Transverse colon (tissue), 4 donors: Measurements from ENCODE around the gene SPINK14. TPM values are rescaled to one million over a fixed set of nuclear protein-coding genes. Genes with fewer than 3 reads are reported as not detected.

Experiments used
- DNase-seq: peaks from one replicate; pipeline ENCODE4 v3.0.0-alpha.2; 2019
- H3K27ac ChIP-seq, 4 donors: fragments of 200-600 bp; sonication (generic); 2 replicates each; pipeline ENCODE4 v1.5.1; 2016 to 2018; ENCODE audit warnings: inconsistent platforms in 4 of 4
- H3K27me3 ChIP-seq: fragments of 200-600 bp; sonication (generic); 2 replicates; pipeline ENCODE4 v1.5.1; 2017; ENCODE audit warnings: inconsistent platforms
- H3K36me3 ChIP-seq, 4 donors: fragments of 200-600 bp; sonication (generic); 2 replicates each; pipeline ENCODE4 v1.5.1; 2017 to 2019; ENCODE audit warnings: inconsistent platforms in 4 of 4
- H3K4me1 ChIP-seq, 4 donors: fragments of 200-600 bp; sonication (generic); 2 replicates each; pipeline ENCODE4 v1.5.1; 2017 to 2020; ENCODE audit warnings: inconsistent platforms in 4 of 4
- H3K4me3 ChIP-seq, 4 donors: fragments of 200-600 bp; sonication (generic); 1 replicate in 1 of 4; 2 replicates in 3 of 4; pipeline versions ENCODE4 v1.5.1 to v1.6.1; 2017 to 2019; ENCODE audit warnings: inconsistent platforms in 4 of 4
- H3K9me3 ChIP-seq, 2 donors: fragments of 200-600 bp; sonication (generic); 2 replicates each; pipeline ENCODE4 v1.5.1; 2017 to 2019; ENCODE audit warnings: inconsistent platforms in 2 of 2
- CTCF ChIP-seq, 5 experiments: fragments of 200-600 bp in 3 of 5; fragments of 450-650 bp in 2 of 5; sonication (generic) in 3 of 5; IDR thresholded peaks; 1 replicate in 2 of 5; 2 replicates in 3 of 5; pipeline ENCODE4 v1.5.1; 2016 to 2017; ENCODE audit warnings: antibody characterized with exemption in 5 of 5, inconsistent platforms in 3 of 5, mild to moderate bottlenecking in 2 of 5, moderate library complexity in 1 of 5
- EP300 ChIP-seq: sonication (generic); formaldehyde crosslinking; IDR thresholded peaks from one replicate; pipeline ENCODE4 v1.6.1; 2017; ENCODE audit warnings: antibody characterized with exemption, low read depth
- POLR2A ChIP-seq: fragments of 450-650 bp; IDR thresholded peaks from one replicate; pipeline ENCODE4 v1.6.1; 2016; ENCODE audit warnings: antibody characterized with exemption, mild to moderate bottlenecking, moderate library complexity
- POLR2AphosphoS5 ChIP-seq, 3 donors: sonication (generic); formaldehyde crosslinking; IDR thresholded peaks; one replicate each; pipeline ENCODE4 v1.6.1; 2016; ENCODE audit warnings: antibody characterized with exemption in 3 of 3
- WGBS, 2 donors: methylation state at CpG; one replicate each; pipeline ENCODE4 v1.1.5; 2018; ENCODE audit warnings: low coverage in 1 of 2; 5-methylcytosine and 5-hydroxymethylcytosine counted together
- in situ Hi-C, 4 donors: fragments of 200-750 bp; cut with MboI; loops; one replicate each; pipeline versions ENCODE4 v1.15.0 to v1.15.1; 2017; ENCODE audit warnings: low sequenced_read_pairs in 3 of 4, low pct_ligation_motif_present in 1 of 4, low pct_unique_long_range_greater_than_20kb in 1 of 4
- intact Hi-C: fragments of 100-400 bp; cut with DNase I; formaldehyde crosslinking; loops from one replicate; pipeline ENCODE4 v1.15.1; 2023; ENCODE audit warnings: low total_unique reads
- total RNA-seq, 4 donors: library from RNA; depleted of rRNA; stranded (reverse); fragments of >200 nt; gene quantifications; one replicate each; pipeline ENCODE4 v1.1.0, GENCODE V29; 2016

SPINK14 gene
- not detected for total RNA-seq

- in situ Hi-C loops (no loop called here), intact Hi-C loops (no loop called here)
- Histone ChIP-seq H3K9me3 (no peaks in the 10 kb centered on the region), H3K36me3 (no peaks in the 10 kb centered on the region), H3K4me1 (no peaks in the 10 kb centered on the region), H3K27me3 (no peaks in the 10 kb centered on the region), H3K4me3 (no peak within 1 kb of the TSS), H3K27ac (no peak within 1 kb of the TSS)
- no peak for DNase-seq
- TF ChIP-seq POLR2A (no peak), CTCF (IDR thresholded peaks at IDR 0.05) (no peak), POLR2AphosphoS5 (IDR thresholded peaks at IDR 0.05) (no peak), EP300 (no peak)
- 83 to 100% methylated on average over 1 of the region's 1 CpG for WGBS, 2 donors
These were observed at the start of gene SPINK14 for GRCh38 chr5:148168246-148168645. TSS of gene SPINK14 (plus strand) at chr5:148168546. CDS start at chr5:148169733, 1,187 bp downstream.

GRCh38 chr5:148120317-148120716 is 48.0 kb upstream of the SPINK14 start:
- WGBS, 2 donors = 86 to 89% methylated on average over 3 of the region's 3 CpGs
- H3K36me3 ChIP-seq = no peaks in the 10 kb centered on the region
- no peak overlapping the region for H3K4me3 ChIP-seq
- in situ Hi-C loops = loop anchor here in 2 of 4 donors (25.0 kb wide), 1 partner anchor 258 kb away; no protein-coding TSS in a partner anchor
- H3K9me3 ChIP-seq = no peaks in the 10 kb centered on the region
- no peaks in the 10 kb centered on the region for H3K27me3 ChIP-seq
- no peak overlapping the region for H3K27ac ChIP-seq
- no peak for TF ChIP-seq POLR2A
- TF ChIP-seq CTCF (IDR thresholded peaks at IDR 0.05) = no peak
- no peak for TF ChIP-seq POLR2AphosphoS5 (IDR thresholded peaks at IDR 0.05)
- no peak for TF ChIP-seq EP300
- no peak for DNase-seq
- intact Hi-C loops = no loop called here
- no peaks in the 10 kb centered on the region for H3K4me1 ChIP-seq

GRCh38 chr5:148125641-148126040 is 42.7 kb upstream of the SPINK14 start:
- H3K27me3 ChIP-seq = no peaks in the 10 kb centered on the region
- H3K36me3 ChIP-seq = no peaks in the 10 kb centered on the region
- TF ChIP-seq EP300 (no peak), POLR2AphosphoS5 (IDR thresholded peaks at IDR 0.05) (no peak), CTCF (IDR thresholded peaks at IDR 0.05) (no peak), POLR2A (no peak)
- 49 to 51% methylated on average over 3 of the region's 3 CpGs for WGBS, 2 donors
- H3K4me3 ChIP-seq = no peak overlapping the region
- no peak for DNase-seq
- no peak overlapping the region for H3K27ac ChIP-seq
- H3K4me1 ChIP-seq = peaks cover 0 to 3% (median 2%) of the 10 kb centered on the region in 4 donors
- in situ Hi-C loops (no loop called here), intact Hi-C loops (no loop called here)
- H3K9me3 ChIP-seq = no peaks in the 10 kb centered on the region

- 57 to 72% methylated on average over 5 of the region's 5 CpGs for WGBS, 2 donors
- intact Hi-C loops = no loop called here
- H3K27me3 ChIP-seq = no peaks in the 10 kb centered on the region
- peaks cover 0 to 33% (median 9%) of the 10 kb centered on the region in 4 donors for H3K4me1 ChIP-seq
- H3K36me3 ChIP-seq = no peaks in the 10 kb centered on the region
- no peaks in the 10 kb centered on the region for H3K9me3 ChIP-seq
- in situ Hi-C loops = no loop called here
- no peak for DNase-seq
- H3K27ac ChIP-seq = peak overlapping the region; percentile 37 to 71 (median 62)
- H3K4me3 ChIP-seq = no peak overlapping the region
- TF ChIP-seq CTCF (IDR thresholded peaks at IDR 0.05) (no peak), POLR2A (no peak), POLR2AphosphoS5 (IDR thresholded peaks at IDR 0.05) (no peak), EP300 (no peak)
These were observed 33.0 kb upstream of the SPINK14 start for GRCh38 chr5:148135091-148136048.
